Measurements from ENCODE around the gene SDHAF2.
A peak's percentile ranks its signal among the peaks of the same experiment; 100 is the strongest.
"Not testable (repeated sequence)": the region's sequence is repeated elsewhere in the genome, so short reads cannot be mapped to it uniquely, and the experiment has no call there.

SDHAF2 gene

DNA sequence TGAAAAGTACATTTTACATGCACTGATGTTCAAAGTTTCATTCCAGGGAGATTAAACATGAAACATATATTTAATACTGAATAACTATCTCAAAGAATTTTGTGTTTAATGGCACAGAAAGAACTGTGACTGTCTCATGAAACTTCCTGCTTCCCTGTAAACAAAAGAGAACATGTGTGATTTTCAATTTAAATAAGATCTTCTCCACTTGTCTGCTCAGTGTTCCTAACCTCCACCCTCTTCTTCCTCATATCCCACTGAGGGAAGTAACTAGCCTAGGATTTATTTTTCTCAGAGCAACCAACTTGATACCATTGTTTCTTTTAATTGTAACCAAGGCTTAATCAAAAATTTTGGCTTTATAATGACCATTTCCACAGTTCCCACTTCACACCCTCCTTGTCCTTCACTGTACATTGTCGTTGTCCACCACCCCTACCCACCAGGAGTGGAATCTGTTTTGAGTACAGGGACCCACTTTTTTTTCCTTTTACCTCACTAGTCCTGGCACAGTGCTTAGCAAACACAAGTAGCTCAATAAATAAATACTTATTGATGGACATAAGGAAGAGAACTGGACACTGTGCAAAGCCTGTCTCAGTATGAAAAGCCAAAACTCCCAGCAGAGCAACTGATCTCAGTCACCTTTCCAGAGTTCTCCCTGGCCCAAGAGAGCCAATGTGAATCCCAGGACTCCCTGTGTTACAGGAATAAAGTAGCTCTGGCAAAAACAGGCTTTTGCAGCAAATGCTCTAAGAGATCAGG is 4.4 kb upstream of the SDHAF2 start:
- DNase-seq (ENCODE audit: low spot score) = no peak

DNA sequence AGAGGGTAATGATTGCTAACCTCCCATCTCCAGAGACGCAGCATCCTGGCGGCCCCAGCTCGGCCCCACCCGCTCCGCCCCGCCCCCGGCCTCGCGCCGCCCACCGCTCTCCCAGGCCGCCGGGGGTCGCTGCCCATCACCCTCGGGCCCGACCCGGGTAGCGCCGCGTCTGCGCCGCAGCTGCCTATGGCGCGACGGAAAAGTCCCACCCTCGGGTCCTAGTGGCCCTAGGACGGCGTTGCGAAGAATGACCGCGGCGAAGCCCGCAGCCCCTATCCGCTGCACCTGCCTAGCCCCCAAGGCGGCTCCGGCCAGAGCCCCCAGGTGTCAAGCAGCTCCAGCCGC is 606 bp upstream of the SDHAF2 start:
- peak; percentile 83 for DNase-seq (ENCODE audit: low spot score)

DNA sequence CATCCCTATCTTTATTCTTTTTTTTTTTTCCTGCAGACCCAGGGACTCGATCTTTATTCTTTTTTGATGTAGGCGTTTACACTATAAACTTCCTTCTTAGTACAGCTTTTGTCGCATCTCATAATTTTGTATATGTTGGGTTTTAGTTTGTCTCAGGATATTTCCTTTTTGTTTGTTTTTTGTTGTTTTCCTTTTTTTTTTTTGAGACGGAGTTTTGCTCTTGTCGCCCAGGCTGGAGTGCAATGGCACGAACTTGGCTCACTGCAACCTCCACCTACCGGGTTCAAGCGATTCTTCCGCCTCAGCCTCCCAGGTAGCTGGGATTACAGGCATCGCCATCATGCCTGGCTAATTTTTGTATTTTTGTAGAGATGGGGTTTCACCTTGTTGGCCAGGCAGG is 915 bp downstream of the SDHAF2 start:
- DNase-seq (ENCODE audit: low spot score) = not testable (repeated sequence)

DNA sequence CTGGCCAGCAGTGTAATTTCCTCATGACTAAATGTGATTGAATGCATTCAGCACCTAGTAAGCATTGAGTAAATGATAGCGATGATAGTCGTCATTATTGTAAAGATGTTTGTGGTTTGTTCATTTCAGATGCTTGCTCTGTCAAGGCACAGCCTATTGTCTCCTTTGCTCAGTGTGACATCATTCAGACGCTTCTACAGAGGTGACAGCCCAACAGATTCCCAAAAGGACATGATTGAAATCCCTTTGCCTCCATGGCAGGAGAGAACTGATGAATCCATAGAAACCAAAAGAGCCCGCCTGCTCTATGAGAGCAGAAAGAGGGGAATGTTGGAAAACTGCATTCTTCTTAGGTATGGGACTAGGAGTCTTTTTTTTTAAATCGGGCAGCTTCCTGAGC is 7.6 kb downstream of the SDHAF2 start:
- no peak for DNase-seq (ENCODE audit: low spot score)

DNA sequence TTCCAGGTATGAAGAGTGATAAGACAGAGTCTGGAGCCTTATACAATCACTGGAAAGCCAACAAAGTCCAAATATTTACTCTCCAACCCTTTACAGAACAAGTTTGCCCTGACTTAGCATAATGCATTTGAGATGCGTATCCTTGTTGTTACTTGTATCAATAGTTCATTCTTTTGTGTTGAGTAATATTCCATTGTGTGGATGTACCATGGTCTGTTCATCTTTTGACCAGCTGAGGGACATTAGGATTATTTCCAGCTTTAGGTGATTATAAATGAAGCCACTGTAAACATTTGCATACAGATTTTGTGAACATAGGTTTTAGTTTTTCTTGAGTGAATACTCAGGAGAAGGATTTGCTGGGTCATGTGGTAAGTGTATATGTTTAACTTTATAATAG is 9.7 kb downstream of the SDHAF2 start:
- DNase-seq (ENCODE audit: low spot score) = no peak

DNA sequence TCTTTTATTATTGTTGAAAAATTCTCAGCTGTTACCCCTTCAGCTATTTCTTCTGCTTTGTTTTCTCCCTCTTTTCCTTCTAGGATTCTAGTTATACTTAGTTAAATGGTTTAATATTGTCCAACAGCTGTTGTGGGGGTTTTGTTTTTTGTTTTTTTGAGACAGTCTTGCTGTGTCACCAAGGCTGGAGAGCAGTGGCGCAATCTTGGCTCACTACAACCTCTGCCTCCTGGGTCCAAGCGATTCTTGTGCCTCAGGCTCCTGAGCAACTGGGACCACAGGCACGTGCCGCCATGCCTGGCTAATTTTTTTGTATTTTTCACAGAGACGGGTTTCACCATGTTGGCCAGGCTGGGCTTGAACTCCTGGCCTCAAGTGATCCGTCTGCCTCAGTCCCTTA is 12.7 kb downstream of the SDHAF2 start:
- no peak for DNase-seq (ENCODE audit: low spot score)

DNA sequence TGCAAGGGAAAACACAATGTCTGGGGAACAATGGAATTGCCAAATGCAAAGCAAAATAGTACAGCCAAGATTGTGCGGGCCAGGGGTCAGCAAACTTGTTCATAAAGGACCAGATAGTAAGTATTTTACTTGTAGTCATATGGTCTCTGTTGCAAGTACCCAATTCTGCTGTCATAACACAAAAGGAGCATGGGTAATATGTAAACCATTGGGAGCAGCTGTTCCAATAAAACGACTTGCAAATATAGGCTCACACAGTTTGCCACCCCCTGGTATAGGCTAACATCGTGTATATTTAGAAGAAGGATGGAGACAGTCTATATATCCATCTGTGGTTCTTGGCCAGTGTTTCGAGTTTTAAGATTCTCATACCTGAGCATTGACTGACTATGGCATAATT is 15.6 kb downstream of the SDHAF2 start:
- DNase-seq (ENCODE audit: low spot score) = no peak

DNA sequence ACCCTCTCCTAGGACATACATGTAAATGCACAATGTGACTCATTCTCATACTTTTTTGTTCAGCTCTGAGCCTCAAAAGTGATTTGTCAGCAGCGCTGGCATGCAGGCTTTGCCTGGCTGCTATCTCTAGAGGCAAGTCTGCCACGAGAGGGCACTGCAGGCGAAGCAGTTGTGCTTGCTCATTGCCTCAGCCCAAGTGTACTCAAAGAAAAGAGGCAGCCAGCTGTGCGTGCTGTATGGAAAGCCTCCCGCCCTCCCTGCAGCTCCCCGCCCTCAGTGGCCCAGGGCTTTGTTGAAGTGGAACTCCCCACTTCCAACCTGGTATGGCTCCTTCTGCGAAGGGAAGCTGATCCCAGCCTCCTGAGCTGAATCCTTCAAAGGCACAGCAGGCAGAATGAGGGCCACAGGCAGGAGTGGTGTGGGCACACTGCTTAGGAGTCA is 16.3 kb downstream of the SDHAF2 start:
- peak; percentile 93 for DNase-seq (ENCODE audit: low spot score)

DNA sequence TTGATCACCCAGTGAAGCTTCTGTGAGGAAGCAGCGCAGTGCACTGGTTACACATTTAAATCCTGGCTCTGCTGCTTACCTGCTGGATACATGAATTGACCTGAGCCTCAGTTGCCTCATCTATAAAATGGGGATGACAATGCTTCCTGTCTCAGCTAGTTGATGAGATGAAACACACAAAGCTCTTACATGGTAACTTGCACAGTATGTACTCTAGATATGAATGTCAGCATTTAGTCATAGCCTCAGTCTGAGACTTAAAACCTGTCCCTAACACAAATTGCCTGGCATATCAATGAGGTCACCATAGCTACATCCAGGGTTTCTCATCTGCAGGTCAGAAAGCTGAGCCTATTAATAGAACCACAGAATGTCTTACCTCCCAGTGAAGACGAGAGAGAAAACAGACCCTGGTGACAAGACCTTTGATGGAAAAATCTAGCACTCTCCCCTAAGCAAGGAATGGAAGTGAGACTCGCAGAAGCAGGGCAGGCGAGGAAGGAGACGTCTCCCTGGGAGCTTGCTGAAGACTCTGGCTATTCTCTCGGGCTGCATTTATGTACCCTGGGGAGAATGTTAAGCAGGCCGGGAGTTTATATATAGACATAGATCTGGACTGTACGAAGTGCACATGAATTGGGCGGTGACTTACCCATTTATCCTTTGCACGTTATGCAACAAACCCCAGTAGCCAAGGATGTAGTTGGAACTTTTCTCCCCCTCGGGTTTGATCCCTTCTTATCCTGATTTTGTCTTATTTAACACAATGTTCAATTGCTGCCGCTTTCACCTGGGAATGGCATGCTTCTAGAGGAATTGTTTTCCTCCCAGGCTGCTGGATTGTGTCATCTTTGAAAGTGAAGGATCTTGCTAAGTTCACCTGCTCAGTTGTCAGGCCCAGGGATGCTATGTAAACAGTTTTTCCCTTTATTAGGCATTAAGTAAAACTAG is 18.0 kb downstream of the SDHAF2 start:
- DNase-seq (ENCODE audit: low spot score) = no peak

DNA sequence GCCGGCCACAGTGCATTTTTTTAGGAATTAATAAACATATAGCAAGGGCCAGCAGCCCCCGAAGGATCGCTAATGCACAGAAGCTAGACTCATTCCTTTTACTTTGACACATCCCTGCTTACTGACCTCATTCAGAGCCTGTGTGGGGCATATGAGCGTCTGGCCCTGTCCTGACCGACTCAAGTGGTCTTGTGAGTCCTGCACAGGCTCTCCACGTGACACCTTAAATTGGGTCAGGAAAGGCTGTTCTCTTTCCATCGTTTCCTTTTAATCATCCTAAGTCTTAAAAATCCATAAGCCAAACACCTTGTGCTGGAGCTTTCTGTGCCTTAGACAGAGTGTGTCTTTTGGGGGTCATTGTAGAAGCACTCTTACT is 18.6 kb downstream of the SDHAF2 start:
- no peak for DNase-seq (ENCODE audit: low spot score)

DNA sequence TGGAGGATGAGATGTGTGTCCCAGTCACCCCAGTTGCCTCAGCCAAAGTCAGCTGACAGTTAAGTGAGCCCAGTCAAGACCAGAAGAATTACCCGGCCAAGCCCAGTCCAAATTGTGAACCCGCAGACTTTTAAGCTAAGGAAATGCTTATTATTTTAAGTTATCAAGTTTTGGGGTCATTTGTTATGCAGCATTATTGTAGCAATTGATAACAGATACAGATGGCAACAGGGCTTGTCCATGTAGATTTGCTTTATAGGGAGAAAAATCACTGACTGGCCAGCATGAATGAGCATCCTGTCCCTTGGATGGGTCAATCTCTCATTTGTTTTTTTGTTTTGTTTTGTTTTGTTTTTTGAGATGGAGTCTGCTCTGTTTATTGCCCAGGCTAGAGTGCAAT is 22.9 kb downstream of the SDHAF2 start:
- DNase-seq (ENCODE audit: low spot score) = no peak

DNA sequence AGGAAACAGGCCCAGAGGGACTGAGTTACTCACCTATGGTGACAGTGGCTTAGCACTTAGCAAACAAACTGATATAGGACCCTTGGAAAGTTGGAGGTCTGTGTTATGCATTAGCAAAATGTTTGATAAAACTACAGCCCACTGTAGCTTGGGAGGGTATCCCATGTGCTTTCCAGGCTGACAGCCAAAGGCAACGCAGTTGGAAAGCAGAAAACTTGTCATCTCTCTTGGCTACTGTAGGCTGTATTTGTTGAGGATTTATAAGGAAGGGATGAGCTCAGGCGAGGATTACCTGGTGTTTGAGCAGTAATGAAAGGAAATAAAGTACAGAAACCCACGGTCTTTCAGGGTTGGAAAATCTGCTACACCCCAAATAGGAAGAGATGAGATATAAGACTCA is 23.8 kb downstream of the SDHAF2 start:
- DNase-seq (ENCODE audit: low spot score) = no peak

DNA sequence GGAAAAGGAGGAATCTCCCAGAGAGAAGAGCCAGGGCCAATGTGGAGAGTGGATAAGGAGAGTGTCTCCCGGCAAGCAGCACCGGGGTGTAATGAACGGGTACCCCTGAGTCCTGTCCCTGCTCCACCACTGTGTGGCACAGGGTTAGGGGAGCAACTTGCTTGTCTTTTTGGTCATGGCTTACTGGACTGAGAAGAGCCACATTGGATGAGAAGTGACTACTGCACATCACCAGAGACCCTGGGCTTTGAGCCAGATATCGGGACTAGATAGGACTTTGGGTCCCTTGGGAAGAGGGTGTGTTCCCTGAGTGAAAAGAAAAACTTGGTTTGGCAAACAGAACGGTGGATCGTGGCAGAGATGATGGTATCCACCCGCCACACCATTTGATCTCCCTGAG is 24.6 kb downstream of the SDHAF2 start:
- no peak for DNase-seq (ENCODE audit: low spot score)

DNA sequence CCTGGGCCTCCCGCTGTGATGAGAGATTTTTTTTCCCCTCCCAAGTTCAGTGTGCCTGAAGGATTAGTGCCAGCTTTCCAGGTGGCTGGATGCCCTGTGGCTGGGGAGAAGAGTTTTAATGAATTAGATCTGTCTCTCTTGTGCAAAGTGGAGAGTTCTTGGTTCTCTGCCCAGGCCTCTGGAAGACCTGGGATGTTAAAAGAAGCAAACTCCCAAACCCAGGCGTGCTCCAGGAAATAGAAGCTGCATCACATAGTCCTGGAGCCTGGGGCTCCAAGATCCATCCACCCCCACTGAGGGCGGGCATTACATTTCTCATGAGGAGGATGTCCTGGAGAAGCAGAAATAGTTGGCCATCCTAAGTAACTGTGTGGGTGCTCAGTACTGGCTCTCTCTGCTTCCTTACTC is 30.6 kb downstream of the SDHAF2 start:
- no peak for DNase-seq (ENCODE audit: low spot score)

DNA sequence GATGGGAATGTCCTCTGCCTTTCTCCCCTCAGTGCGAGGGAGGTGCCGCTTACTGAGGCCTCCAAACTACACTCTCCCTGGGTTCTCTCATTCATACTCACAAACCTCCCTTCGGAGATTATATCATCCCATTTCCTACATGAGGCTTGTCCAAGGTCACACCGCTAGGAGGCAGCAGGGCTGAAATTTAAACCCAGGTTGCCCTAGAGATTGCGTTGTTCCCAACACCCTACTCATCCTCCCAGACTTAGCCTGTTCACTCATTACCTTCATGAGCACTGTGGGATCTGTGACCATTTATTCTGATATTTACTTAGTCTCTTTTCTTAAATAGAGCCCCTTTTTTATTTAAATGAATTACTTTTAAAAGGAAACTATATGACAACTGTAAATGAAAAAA is 31.1 kb downstream of the SDHAF2 start:
- no peak for DNase-seq (ENCODE audit: low spot score)

DNA sequence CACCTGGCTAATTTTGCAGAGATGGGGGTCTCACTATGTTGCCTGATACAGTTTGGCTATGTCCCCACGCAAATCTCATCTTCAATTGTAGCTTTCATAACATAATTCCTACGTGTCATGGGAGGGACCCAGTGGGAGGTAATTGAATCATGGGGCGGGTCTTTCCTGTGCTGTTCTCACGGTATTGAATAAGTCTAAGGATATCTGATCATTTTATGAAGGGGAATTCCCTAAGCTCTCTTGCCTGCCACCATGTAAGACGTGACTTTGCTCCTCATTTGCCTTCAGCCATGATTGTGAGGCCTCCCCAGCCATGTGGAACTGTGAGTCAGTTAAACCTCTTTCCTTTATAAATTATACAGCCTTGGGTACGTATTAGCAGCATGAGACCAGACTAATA is 37.7 kb downstream of the SDHAF2 start:
- not testable (repeated sequence) for DNase-seq (ENCODE audit: low spot score)

DNA sequence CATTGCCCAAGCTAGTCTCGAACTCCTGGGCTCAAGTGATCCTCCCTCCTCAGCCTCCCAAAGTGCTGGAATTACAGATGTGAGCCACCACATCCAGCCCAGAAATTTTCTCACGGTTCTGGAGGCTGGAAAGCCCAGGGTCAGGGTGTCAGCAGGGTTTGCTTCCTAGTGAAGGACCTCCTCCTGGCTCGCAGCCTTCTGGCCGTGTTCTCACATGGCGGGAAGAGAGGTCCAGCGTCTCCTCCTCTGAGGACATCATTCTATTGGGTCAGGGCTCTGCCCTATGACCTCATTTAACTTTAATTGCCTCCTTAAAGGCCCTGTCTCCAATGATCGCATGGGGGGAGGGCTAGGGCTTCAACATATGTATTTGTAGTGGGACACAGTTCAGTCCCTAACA is 38.1 kb downstream of the SDHAF2 start:
- no peak for DNase-seq (ENCODE audit: low spot score)

DNA sequence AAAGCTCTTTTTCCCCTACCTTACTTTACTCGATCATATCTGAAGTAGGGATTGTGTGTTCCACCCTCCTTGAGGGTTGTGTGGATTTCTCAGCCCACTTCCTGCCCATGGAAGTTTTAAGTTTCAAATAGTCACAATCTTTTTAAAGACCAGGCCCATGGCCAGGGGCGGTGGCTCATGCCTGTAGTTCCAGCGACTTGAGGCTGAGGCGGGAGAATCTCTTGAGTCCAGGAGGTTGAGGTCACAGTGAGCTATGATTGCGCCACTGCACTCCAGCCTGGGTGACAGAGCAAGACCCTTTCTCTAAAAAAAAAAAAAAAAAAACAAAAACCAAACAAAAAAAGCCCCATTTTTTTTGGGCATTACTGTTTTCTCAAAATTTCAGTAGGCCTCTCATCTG is 42.4 kb downstream of the SDHAF2 start:
- DNase-seq (ENCODE audit: low spot score) = no peak

DNA sequence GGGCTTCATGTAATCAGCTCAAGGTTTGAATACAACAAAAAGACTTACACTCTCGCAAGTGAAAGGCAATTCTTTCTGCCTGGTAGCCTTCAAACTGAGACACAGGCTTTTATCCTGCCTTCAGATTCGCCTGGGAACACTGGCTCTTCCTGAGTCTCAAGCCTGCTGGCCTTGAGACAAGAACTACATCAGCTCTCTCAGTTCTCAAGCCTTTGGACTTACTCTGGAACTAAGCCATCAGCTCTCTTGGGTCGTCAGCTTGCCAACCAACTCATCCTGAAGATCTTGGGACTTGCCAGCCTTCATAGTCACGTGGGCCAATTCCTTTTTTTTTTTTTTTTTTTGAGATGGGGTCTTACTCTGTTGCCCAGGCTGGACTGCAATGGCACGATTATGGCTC is 42.9 kb downstream of the SDHAF2 start:
- DNase-seq (ENCODE audit: low spot score) = no peak

DNA sequence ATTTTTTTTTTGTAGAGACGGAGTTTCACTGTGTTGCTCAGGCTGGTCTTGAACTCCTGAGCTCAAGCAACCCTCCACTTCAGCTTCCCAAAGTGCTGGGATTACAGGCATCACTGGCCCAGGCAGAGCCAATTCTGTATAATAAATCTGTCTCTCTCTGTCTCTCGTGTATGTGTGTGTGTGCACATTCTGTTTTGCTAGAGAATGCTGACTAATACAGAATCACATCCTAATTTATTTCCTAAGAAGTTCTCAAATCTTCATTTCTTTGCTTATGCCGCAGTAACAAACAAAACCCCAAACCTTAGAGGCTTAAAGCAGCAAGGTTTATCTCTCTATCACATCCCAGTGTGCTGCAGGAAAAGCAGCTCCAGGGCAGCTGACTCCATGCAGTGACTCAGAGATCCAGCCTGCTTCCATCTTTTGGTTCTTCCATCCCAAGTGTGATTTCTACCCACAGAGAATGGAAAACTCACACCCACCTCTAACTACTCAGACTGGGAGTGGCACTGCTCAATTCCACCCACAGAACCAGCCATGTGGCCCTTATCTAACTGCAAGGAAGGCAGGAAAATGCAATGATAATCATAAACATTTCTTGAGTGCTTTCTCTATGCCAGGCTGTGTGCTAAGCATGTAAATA is 43.6 kb downstream of the SDHAF2 start:
- no peak for DNase-seq (ENCODE audit: low spot score)

DNA sequence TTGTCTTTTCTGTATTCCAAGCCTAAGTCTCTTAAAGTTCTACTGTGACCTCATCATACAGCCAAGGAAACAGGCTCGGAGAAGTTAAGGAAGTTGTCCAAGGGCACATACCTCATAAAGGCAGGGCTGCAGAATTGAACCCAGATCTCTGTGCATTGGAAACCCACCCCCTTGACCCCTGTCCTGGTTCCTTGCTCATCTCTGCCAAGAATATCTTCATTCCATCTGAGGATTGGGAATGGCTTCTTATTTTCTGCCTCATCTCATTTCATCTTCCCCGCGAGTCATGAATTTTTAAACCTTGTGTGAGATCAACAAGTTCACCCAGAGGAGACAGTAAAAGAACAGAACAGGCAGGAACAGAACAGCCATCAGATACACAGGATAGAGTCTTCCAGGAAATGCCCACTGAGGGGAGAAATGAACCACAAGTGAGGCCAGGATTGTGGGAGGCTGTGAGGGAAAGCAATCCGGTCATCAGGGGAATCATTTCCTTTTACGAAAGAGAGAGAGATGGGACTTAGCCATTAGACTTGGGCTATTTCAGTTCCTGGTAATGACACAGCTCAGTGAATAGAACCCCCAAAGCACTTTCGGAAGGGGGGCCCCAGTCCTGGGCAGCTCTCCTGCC is 44.2 kb downstream of the SDHAF2 start:
- DNase-seq (ENCODE audit: low spot score) = no peak

DNA sequence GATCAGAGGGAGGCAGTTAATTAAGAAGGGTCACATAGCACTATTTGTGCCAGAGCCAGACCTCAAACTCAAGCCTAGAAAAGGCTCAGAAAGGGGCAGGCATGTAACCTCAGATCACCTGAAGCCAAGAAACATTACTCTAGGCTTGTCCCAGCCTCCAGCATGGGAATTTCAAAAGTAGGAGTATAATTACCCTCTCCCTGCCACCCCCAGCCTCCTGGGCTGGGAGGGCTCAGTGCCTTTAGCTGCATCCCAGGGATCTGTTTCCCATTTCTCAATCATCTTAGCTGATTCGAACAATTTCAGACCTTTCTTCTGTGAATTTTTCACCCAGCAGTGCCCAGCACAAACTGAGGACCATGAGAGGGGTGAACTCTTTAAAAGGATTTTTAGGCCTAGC is 45.5 kb downstream of the SDHAF2 start:
- DNase-seq (ENCODE audit: low spot score) = no peak

DNA sequence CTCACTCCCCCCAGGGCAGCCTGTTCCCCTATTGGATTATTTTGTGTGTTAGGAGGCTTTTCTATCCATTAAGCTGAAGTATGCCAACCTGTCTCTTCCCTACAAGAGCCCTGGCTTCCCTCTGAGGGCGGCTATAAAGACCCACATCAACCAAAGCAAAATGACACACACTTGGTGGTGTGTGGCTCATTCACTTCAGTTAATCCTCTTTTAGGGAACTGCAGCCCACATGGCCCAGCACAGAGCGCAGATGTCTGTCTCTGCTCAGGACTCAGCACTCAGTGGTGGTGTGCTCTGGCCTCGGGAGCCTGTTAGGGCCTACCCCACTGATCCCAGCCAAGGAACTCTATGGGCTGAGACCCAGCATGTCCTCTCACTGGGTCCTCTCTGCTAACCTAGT is 46.4 kb downstream of the SDHAF2 start:
- no peak for DNase-seq (ENCODE audit: low spot score)
